Right lobe of liver (tissue), 4 donors: ENCODE results near the gene DNAJC5.
"Not testable (repeated sequence)": the region's sequence is repeated elsewhere in the genome, so short reads cannot be mapped to it uniquely, and the experiment has no call there.

ENCODE experiments used
- POLR2A ChIP-seq: fragments of 450-650 bp; IDR thresholded peaks from one replicate; pipeline ENCODE4 v1.6.1; 2017; ENCODE audit warnings: antibody characterized with exemption, mild to moderate bottlenecking
- TF ChIP-seq, protein P1 (sequence below), 4 donors: fragments of 200-600 bp in 3 of 4; fragments of 450-650 bp in 1 of 4; IDR thresholded peaks; one replicate each; pipeline versions ENCODE4 v1.5.1 to v1.8.0; 2016 to 2022; ENCODE audit warnings: antibody characterized with exemption in 4 of 4, mild to moderate bottlenecking in 2 of 4
- donor health status: DM: no; HTN: no; CAD: no.
- donor health status: DM: no; HTN: no; CAD: no.
- donor health status: DM: no; HTN: yes; CAD: no.

DNA sequence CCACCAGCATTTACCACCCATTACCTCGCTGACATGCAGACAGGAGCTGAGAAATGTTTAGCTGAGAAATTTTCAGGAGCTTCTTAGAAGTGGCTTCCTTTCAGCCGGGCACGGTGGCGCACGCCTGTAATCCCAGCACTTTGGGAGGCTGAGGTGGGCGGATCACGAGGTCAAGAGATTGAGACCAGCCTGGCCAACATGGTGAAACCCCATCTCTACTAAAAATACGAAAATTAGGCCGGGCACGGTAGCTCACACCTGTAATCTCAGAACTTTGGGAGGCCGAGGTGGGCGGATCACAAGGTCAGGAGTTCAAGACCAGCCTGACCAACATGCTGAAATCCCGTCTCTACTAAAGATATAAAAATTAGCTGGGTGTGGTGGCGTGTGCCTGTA is 43.4 kb upstream of the DNAJC5 start:
- TF ChIP-seq, protein P1, sequence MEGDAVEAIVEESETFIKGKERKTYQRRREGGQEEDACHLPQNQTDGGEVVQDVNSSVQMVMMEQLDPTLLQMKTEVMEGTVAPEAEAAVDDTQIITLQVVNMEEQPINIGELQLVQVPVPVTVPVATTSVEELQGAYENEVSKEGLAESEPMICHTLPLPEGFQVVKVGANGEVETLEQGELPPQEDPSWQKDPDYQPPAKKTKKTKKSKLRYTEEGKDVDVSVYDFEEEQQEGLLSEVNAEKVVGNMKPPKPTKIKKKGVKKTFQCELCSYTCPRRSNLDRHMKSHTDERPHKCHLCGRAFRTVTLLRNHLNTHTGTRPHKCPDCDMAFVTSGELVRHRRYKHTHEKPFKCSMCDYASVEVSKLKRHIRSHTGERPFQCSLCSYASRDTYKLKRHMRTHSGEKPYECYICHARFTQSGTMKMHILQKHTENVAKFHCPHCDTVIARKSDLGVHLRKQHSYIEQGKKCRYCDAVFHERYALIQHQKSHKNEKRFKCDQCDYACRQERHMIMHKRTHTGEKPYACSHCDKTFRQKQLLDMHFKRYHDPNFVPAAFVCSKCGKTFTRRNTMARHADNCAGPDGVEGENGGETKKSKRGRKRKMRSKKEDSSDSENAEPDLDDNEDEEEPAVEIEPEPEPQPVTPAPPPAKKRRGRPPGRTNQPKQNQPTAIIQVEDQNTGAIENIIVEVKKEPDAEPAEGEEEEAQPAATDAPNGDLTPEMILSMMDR (IDR thresholded peaks at IDR 0.05) = not testable (repeated sequence)
- not testable (repeated sequence) for TF ChIP-seq POLR2A
